Left lobe of liver (tissue), 2 donors: Measurements from ENCODE around the gene PRM1. TPM values are rescaled to one million over a fixed set of nuclear protein-coding genes. Genes with fewer than 3 reads are reported as not detected.

Experiments
- ATAC-seq: fragments of 200-7000 bp; cut with Tn5 transposase; one replicate; pipeline ENCODE4 v1.9.1; 2020; ENCODE audit warnings: mild to moderate bottlenecking, moderate library complexity
- DNase-seq: peaks from one replicate; pipeline ENCODE4 v3.0.0-alpha.2; 2020; ENCODE audit warnings: low spot score
- total RNA-seq: library from RNA; stranded (reverse); gene quantifications from one replicate; pipeline ENCODE4 v1.2.1, GENCODE V29; 2021
- donor health status: DM: no; HTN: no; CAD: no; lungs with moderate emphysema.
- donor health status: DM: no; HTN: yes; CAD: no.

The PRM1 gene
- total RNA-seq, 1 donor from 2014 or later = not detected

GRCh38 chr16:11273721-11274324 lies 7.3 kb downstream of the PRM1 start:
- ATAC-seq (no peak), DNase-seq (no peak)

GRCh38 chr16:11272921-11273720 lies 8.0 kb downstream of the PRM1 start, which contains the start of gene PRM3:
Gene PRM3, minus strand, starts transcription at chr16:11273629. Its CDS starts 34 bp downstream, at chr16:11273595.
- no peak for ATAC-seq
- no peak for DNase-seq

- ATAC-seq (peak; percentile 31), DNase-seq (no peak)
Measured at GRCh38 chr16:11272484-11272883, 8.6 kb downstream of the PRM1 start.

GRCh38 chr16:11271610-11272009 lies 9.5 kb downstream of the PRM1 start:
- no peak for ATAC-seq
- DNase-seq = no peak

GRCh38 chr16:11270602-11271162 lies 10.4 kb downstream of the PRM1 start:
- DNase-seq = no peak
- peak; percentile 40 for ATAC-seq

GRCh38 chr16:11268921-11269375 lies 12.2 kb downstream of the PRM1 start, which contains the start of gene TNP2:
Gene TNP2, minus strand, starts transcription at chr16:11269325. Its CDS starts 63 bp downstream, at chr16:11269262.
- no peak for DNase-seq
- ATAC-seq = no peak

- ATAC-seq = no peak
- DNase-seq = no peak
Measured at GRCh38 chr16:11265124-11265523, 16.0 kb downstream of the PRM1 start.

GRCh38 chr16:11264155-11264832 lies 16.8 kb downstream of the PRM1 start:
- DNase-seq (no peak), ATAC-seq (no peak)

GRCh38 chr16:11263737-11264136 lies 17.4 kb downstream of the PRM1 start:
- no peak for ATAC-seq
- DNase-seq = no peak

GRCh38 chr16:11262915-11263314 lies 18.2 kb downstream of the PRM1 start:
- no peak for DNase-seq
- no peak for ATAC-seq

- DNase-seq (no peak), ATAC-seq (no peak)
Measured at GRCh38 chr16:11260596-11260966, 20.5 kb downstream of the PRM1 start.

GRCh38 chr16:11259655-11260595 lies 21.2 kb downstream of the PRM1 start:
- peak; percentile 57 for DNase-seq
- ATAC-seq = no peak

- peak; percentile 94 for DNase-seq
- ATAC-seq = peak; percentile 44
Measured at GRCh38 chr16:11258553-11259492, 22.3 kb downstream of the PRM1 start.

GRCh38 chr16:11257131-11257938 lies 23.8 kb downstream of the PRM1 start:
- DNase-seq (peak; percentile 75), ATAC-seq (peak; percentile 52)

- DNase-seq (peak; percentile 72), ATAC-seq (peak; percentile 33)
Measured at GRCh38 chr16:11256661-11257130, 24.4 kb downstream of the PRM1 start.

- DNase-seq (peak; percentile 90), ATAC-seq (peak; percentile 75)
Measured at GRCh38 chr16:11255737-11256660, 25.1 kb downstream of the PRM1 start, which contains the start of gene SOCS1. Gene SOCS1, minus strand, starts transcription at chr16:11256204. Its CDS starts 726 bp downstream, at chr16:11255478.
